ENCODE results near the gene COX5A. TPM values are rescaled to one million over a fixed set of nuclear protein-coding genes. Genes with fewer than 3 reads are reported as not detected.

COX5A gene
- 100 to 1,000 TPM; 564 to 684 TPM for total RNA-seq
- long read RNA-seq, transcript COX5A-201 (5 exons, 1,268 nt), result major isoform, 337 of 354 reads
- long read RNA-seq, partial matches to known transcripts, result 3 of 354 reads
- long read RNA-seq, other reads (novel, unspliced or antisense), result 7 of 354 reads

DNA sequence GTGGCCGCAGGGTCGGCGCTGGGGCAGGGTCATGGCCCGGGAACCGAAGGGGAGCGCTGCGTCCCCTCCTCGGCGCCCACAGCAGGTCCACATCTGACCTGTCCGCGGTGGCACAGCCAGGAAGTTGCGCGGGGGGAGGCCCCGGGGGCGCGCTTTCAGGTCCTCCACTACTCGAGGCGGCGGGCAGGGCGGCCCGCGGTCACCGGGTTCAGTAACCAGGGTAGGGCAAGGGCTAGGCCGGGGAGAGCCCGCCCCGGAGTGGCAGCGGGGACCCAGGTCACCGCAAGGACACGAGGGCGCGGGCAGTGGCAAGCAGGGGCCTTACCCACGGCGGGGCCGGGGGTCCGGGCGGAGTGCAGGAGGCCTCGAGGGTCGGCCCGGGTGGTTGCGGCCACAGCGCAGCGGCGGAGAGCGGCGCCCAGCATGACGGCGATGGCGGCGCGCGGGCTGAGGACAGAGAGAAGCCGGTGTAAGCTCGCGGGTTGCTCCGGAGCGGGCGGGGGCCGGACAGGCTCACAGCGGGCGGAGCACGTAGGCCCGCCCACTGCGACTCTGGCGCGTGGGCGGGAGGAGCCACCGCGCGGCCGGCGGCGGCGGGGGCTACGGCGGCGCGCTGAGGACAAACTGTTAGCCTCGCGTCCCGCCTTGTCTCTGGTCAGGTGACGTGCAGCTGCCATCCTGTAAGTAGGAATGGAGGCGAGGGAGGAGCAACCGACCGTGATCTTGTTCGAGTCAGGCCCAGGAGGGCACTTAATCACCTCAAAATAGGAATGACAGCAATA is at the start of gene COX5A:
Gene COX5A, minus strand, starts transcription at position 484 of the 782 bp plus-strand sequence. Its CDS starts 59 bp downstream, at position 425.
- intact Hi-C loops (cut with DNase I, micrococcal nuclease), result loop anchor here in 1 of 2 donors (10.0 kb wide), 1 partner anchor 303 kb away; no protein-coding TSS in a partner anchor
- DNase-seq (peak; percentile 92 to 95), ATAC-seq (peak; percentile 84)

DNA sequence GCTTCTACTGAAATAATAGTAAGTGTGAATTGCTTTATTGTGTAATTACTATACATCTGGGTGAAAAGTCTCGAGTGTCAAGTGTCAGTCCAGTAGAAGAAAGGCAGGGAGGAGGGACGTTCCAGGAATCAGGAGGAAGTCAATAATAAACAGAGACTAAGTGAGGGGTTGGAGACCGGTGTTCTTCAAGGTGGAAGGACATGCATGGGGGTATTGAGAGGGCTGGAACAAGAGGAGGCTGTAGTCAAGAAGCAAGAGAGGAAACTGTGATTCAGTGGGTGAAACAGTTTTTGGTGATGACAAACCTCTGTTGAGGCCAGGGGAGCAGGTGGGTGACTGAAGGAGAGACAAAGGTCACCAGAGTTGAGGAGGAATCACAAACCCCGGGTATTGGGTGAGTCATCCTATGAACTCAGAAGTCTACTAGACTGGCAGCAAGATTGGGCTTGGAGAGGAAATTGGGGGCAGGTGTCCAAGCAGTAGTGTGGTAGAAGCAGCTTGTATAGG is 45.9 kb upstream of the COX5A start:
- intact Hi-C loops (cut with DNase I, micrococcal nuclease), result no loop called here
- no peak for DNase-seq
- ATAC-seq, result peak; percentile 80

DNA sequence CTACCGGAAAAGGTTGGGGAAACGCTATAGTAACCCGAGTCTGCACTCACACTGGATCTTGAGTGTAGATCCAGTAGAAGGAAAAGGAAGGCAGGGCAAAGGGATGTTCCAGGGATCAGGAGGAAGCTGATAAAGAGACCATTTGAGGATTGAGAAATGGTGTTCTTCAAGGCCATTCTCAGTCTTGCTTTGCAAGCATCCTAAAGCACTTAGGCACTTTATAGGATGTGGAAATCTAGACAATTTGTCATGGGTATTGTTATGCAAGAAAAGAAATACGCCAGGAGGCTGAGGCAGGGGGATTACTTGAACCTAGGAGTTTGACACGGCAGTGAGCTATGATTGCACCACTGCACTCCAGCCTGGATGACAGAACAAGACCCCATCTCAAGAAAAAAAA is 44.3 kb upstream of the COX5A start:
- intact Hi-C loops (cut with DNase I, micrococcal nuclease), result no loop called here
- DNase-seq, result no peak
- ATAC-seq, result no peak

DNA sequence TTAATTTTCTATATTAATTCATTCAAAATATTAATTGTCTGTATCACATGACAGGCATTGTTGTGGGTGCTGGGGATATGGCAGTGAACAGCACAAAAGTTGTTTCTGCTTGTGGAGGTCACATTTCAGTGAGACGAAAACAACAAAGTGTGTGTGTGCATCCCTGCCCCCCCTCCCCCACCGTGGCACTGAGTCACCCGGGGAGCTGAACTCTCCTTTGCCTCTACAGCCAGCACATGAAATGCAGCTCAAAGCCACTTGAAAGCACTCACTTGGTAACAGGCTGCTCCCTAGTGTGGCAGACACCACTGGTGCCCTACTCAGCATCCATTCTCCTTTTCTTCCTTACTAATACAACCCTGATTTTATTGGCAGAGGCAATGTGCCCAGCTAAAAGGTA is 40.6 kb upstream of the COX5A start:
- DNase-seq, result no peak
- no peak for ATAC-seq
- intact Hi-C loops (cut with DNase I, micrococcal nuclease), result no loop called here

DNA sequence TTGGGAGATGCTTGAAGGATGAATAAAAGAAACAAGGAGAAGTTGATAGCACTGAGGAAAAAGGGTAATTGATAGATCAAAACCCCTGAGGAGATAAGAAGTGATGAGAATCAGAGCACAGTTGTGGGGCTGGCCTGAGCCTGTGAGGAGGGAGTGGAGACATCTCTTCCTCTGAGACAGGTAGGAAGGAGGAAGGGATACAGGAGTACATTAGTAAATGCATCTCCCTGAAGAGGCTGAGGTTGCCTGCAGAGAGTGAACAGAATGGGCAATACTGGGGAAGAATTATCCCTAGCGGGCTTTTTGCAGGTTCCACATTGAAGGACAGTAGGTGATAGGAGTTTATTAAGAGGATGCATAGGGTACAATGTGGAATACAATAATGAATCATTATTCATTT is 40.2 kb upstream of the COX5A start:
- ATAC-seq (no peak), DNase-seq (no peak)
- intact Hi-C loops (cut with DNase I, micrococcal nuclease), result no loop called here

DNA sequence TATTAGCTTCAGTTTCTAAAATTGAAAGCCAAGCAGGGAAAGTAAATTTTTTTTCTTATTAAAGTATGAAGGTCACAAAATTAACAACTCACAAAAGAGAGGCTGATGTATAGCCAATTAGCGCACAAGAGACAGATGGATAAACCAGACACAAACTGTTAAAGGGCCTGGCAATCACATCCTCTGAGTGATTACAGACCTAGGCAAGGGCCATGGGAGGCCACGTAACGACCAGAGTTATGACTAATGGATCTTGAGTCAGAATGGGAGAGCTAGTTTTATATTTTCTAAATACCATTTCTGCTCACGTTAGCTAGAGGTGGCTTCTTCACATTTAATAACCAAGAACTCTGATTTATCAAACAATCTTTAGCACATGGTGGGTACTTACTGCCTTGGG is 39.7 kb upstream of the COX5A start:
- intact Hi-C loops (cut with DNase I, micrococcal nuclease), result no loop called here
- ATAC-seq, result no peak
- no peak for DNase-seq

DNA sequence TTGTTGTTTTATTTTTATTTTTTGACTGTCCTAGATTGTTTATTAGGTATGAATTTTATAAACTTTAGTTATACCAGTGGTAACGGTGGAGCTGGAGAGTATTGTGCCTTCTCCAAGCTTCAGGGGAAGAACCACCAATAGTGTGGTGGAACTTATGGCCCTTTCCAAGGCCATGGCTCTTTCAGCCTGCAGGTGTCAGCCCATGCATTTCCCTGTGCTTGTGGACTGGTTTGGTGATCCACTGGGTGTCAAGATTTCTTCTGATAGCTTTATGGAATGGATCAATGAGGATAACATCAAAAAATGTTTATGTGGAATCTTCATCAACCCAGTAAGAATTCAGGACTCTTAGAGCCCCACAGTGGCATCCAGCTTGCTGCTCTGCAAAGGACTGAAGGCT is 38.3 kb upstream of the COX5A start:
- ATAC-seq, result no peak
- DNase-seq, result no peak

DNA sequence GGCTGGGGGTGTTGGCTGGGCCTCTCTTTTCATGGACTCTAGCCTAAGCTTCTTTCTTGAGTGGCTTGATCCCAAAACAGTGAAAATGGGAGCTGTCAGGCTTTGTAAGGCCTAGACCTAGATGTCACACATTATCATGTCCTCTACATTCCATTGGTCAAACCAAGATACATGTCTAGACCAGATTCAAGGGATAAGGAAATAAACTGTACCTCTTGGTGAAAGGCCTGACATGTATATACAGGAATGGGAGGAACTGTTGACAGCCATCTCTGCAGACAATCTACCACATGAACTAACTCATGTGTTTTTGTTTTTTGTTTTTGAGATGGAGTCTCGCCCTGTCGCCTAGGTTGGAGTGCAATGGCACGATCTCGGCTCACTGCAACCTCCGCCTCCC is 29.8 kb upstream of the COX5A start:
- no peak for ATAC-seq
- intact Hi-C loops (cut with DNase I, micrococcal nuclease), result no loop called here

More for the DNA sequence above, 38.3 kb upstream of the COX5A start:
- intact Hi-C loops (cut with DNase I, micrococcal nuclease), result no loop called here

DNA sequence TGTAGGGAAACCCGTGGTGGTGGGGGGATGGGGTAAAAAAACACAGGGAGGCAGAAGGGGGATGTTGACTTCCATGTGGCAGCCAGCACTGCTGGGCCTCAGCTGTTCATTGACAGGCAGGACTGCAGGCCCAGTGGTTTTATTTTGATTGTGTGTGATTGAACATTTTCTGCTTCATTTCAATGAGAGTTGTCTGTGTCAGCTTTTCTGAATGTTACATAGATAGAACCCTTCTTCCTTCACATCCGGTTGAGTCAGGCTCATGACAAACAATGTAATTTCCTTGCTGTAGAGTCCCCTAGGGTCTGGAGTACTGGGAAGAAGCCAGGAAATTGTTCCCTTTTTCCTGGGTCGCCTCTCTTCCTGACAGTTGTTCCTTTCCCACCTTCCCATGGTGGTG is 26.9 kb upstream of the COX5A start:
- intact Hi-C loops (cut with DNase I, micrococcal nuclease), result no loop called here
- ATAC-seq, result no peak

More for the DNA sequence above, 29.8 kb upstream of the COX5A start:
- DNase-seq, result no peak

DNA sequence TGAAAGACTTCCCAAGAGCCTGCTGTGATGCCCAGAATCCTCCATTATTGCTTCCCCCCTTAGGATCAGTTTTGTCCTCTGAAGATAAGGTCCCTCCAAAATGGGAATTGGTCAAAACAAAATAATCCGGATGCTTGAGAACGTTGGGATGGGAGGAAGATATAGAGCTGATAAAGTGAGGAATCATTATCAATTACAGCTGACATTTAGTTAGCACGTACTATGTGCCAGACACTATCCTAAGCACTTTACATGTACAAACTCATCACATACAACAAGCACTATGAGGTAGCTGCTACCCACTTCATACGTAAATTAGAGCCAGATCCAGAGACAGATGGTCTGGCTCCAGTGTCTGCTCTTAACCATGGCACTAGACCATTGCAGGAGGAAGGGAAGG is 25.3 kb upstream of the COX5A start:
- intact Hi-C loops (cut with DNase I, micrococcal nuclease), result no loop called here
- ATAC-seq (no peak), DNase-seq (no peak)

More for the DNA sequence above, 26.9 kb upstream of the COX5A start:
- DNase-seq, result no peak

DNA sequence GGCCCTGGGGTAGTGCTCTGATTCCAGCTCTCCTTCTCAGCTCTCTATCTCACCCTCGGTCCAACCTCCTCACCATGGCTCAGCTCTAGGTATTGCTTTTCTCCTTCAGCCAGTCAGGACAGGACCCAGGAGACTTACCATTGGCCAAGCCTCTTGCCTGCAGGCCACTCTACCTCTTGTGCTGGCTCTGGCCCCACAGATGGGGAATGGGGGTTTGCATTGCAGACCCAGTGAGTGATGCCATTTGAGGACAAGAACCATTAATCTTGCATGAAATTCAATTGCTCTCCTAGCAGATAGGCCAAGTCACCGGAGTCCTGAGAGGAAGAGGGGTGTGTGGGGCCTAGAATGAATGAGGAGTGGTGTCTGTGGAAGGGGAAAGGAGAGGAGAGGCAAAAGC is 24.8 kb upstream of the COX5A start:
- intact Hi-C loops (cut with DNase I, micrococcal nuclease), result no loop called here
- ATAC-seq (no peak), DNase-seq (no peak)

DNA sequence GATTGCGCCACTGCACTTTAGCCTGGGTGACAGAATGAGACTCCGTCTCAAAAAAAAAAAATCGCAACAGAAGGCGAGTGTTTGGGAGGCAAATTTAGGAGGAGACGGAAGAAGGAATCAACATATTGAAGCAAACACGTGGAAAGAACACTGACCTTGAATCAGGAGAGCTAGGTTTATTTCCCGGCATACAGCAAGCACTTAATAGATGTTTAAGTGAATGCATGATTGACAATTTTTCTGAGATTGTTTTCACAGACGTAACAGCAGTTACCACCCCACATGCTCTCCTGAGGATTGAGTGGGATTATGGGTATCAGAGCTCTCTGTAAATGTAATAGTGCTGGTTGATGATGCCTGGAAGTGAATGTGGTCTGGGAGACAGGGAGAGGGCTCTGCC is 24.3 kb upstream of the COX5A start:
- ATAC-seq, result no peak

DNA sequence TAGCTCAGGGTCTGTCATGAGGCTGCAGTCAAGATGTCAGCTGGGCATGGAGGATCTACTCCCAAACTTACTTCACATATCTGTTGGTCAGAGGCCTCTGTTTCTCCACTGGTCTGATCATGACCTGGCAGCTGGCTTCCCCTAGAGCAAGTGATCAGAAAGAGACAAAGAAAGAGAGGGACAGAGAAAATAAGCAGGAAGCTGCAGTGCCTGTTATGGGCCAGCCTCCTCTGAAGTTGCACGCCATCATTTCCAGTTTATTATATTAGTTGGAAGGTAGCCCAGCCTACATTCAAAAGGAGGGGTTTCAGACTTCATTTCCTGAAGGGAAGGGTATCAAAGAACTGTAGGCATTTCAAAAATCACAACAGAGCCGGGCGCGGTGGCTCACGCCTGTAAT is 23.7 kb upstream of the COX5A start:
- ATAC-seq (no peak), DNase-seq (no peak)

More for the DNA sequence above, 24.3 kb upstream of the COX5A start:
- intact Hi-C loops (cut with DNase I, micrococcal nuclease), result no loop called here
- no peak for DNase-seq

DNA sequence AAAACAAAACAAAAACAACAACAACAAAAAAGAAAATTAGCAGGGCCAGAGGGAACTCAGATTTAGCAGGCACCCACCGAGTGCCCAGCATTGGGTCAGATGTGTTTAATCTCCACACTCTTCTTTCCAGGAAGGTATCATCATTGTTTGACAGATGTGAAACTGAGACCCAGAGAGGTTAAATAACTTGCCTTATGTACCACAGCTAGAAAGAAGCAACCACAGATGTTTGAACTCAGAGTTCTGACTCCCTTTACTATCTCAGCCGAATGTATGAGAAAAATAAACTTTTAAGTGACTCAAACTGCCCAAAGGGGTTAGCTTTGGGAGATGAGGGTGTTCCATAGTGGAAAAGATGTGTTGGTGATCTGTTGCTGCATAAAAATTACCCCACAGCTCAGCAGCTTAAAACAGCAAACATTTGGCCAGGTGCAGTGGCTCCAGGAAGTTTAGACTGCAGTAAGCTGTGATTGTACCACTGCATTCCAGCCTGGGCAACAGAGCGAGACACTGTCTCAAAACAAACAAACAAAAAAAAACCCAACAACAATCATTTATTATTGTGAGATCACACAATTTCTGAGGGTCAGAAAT is 23.2 kb upstream of the COX5A start:
- ATAC-seq (no peak), DNase-seq (no peak)
- intact Hi-C loops (cut with DNase I, micrococcal nuclease), result no loop called here

More for the DNA sequence above, 23.7 kb upstream of the COX5A start:
- intact Hi-C loops (cut with DNase I, micrococcal nuclease), result no loop called here

DNA sequence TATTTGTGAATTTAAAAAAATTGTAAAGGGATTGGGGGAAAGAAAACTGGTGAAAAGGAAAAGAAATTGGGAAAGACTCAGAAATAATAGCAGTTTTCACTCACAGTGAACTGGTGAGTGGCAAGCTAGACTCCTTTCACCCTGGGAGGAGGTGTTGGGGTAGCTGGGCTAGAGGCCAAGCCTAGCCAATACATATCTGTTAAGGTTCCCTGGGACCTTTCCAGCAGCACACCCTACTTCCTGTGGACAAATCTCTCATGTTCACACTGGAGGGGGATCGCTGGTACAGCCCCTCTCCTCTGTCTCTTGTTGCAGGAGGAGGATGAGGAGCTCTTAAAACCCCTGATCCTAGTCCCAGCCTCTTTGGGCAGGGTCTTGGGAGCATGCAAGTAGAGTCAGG is 22.4 kb upstream of the COX5A start:
- DNase-seq (no peak), ATAC-seq (no peak)
- intact Hi-C loops (cut with DNase I, micrococcal nuclease), result no loop called here

DNA sequence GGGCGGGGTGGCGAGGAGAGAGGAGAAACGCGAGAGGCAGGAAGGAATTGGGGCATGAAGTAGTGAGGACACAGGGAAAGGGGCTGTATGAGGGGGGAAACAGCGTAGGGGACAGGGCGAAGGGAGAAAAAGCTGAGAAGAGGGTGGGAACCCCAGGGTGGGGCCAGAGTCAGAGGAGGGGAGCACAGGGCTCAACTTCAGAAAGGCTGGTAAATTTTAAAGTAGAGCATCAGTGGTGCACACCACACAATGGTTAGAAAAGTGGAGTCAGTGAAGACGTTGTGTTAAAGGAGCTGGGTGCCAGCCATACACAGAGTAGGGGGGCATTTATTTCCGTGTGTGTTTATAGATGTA is 21.7 kb upstream of the COX5A start:
- DNase-seq (no peak), ATAC-seq (no peak)
- intact Hi-C loops (cut with DNase I, micrococcal nuclease), result loop anchor here in 1 of 2 donors (10.0 kb wide), 1 partner anchor 195 kb away; no protein-coding TSS in a partner anchor

DNA sequence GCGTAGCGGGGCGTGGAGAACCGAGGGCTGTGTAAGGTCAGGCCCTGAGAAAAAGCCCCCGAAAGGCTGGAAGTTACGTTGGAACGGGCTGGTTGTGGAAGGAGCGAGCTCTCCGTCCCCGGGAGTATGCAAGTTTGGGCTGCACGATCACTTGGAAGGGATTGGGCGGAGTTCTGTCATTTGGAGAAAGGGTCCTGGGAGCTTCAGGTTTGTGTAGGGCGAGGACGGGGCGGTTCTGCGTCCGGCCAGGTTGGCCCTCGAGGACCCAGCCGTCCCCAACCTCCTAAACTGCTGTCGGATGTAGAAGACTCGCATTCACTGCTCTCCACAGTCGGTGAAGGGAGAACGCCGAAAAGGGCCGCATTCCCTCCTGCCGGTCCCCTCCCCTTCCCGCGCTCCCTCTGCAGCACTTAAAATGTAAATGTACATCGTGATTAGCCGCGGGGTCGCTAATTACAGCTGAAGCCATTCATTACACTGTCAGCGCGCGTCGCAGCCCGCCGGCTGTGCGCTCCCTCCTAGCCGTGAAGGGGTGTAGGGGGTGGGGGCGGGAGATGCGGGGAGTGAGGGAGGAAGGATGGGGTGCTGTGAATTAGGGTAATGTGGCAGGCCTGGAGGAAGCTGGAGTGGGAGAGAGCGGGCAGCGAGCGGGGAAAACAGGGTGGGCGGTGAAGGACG is 21.2 kb upstream of the COX5A start:
- intact Hi-C loops (cut with DNase I, micrococcal nuclease), result loop anchor here in 1 of 2 donors (10.0 kb wide), 1 partner anchor 194 kb away; no protein-coding TSS in a partner anchor
- no peak for ATAC-seq
- peak in 1 of 2 donors; percentile 31 for DNase-seq

DNA sequence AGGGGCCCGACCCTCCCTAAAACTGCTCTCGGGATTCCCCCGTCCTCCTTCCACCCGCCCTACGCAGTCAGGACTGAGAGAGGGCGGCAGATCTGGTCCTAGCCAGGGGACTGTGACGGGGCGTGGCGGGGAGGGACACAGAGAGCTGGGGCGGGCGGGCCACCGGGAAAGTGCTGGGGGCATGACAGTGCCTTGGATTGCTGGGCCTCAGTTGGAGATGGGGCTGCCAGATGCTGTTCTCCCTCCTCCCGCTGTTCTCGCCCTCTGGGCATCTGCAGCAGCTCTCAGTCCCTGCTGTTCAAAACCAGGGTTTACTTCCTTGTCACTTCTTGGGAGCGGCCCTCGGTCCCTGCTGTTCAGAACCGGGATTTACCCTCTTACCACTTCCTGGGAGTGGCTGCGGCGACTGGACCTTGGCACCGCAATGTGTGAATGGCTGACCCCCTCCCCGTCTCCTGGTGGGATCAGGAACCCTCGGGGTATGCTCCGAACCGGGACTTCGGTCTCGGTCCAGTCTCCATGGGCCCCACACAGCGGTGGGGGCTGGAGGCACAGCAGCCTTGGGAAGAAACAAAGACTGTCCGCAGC is 20.5 kb upstream of the COX5A start:
- DNase-seq (peak; percentile 81 to 89), ATAC-seq (peak; percentile 71)
- intact Hi-C loops (cut with DNase I, micrococcal nuclease), result loop anchor here in 1 of 2 donors (10.0 kb wide), 1 partner anchor 194 kb away; no protein-coding TSS in a partner anchor

Measured in left colon (tissue), 2 donors.